Adrenal gland (tissue), 12 donors: Measurements from ENCODE around the gene DOCK1. TPM values are rescaled to one million over a fixed set of nuclear protein-coding genes. Genes with fewer than 3 reads are reported as not detected.
A peak's percentile ranks its signal among the peaks of the same experiment; 100 is the strongest.

Experiments
- DNase-seq, 7 donors: peaks; one replicate each; pipeline ENCODE4 v3.0.0-alpha.2; 2019 to 2020
- H3K27ac ChIP-seq, 5 donors: fragments of 200-600 bp; sonication (generic) in 4 of 5; 1 replicate in 3 of 5; 2 replicates in 2 of 5; pipeline versions ENCODE4 v1.5.1 to v1.8.0; 2016 to 2020; ENCODE audit warnings: mild to moderate bottlenecking in 1 of 5
- H3K27me3 ChIP-seq: fragments of 200-600 bp; 2 replicates; pipeline ENCODE4 v1.8.0; 2021
- H3K36me3 ChIP-seq, 2 donors: fragments of 200-600 bp; replicated peaks in 1 of 2; 1 replicate in 1 of 2; 2 replicates in 1 of 2; pipeline versions ENCODE4 v1.5.1 to v1.8.0; 2018 to 2022
- H3K4me1 ChIP-seq, 2 donors: fragments of 200-600 bp; replicated peaks in 1 of 2; 1 replicate in 1 of 2; 2 replicates in 1 of 2; pipeline versions ENCODE4 v1.5.1 to v1.8.0; 2018 to 2021
- H3K4me3 ChIP-seq, 4 donors: fragments of 200-600 bp; sonication (generic) in 3 of 4; one replicate each; pipeline ENCODE4 v1.5.1; 2016 to 2018
- H3K9me3 ChIP-seq, 3 donors: fragments of 200-600 bp; sonication (generic) in 1 of 3; replicated peaks in 1 of 3; 1 replicate in 2 of 3; 2 replicates in 1 of 3; pipeline versions ENCODE4 v1.5.1 to v1.8.0; 2016 to 2021
- POLR2A ChIP-seq, 2 donors: fragments of 450-650 bp; IDR thresholded peaks; one replicate each; pipeline ENCODE4 v1.6.1; 2017; ENCODE audit warnings: antibody characterized with exemption in 2 of 2, mild to moderate bottlenecking in 2 of 2, moderate library complexity in 1 of 2
- WGBS, 4 donors: extraction: QIAGEN DNeasy Blood & Tissue Kit in 2 of 4; methylation state at CpG; one replicate each; pipeline versions ENCODE4 v1.1.5 to v1.1.7; 2013 to 2017; 5-methylcytosine and 5-hydroxymethylcytosine counted together
- intact Hi-C, 2 donors: fragments of 100-400 bp; cut with DNase I; formaldehyde crosslinking; loops; one replicate each; pipeline versions ENCODE4 v1.14.1 to v1.15.0; 2022 to 2023
- polyA plus RNA-seq, 3 donors: library from polyadenylated mRNA; stranded (reverse); fragments of 200-250 nt in 2 of 3; fragments of 350-450 nt in 1 of 3; fragmentation: Illumina TruSeq in 1 of 3; extraction: RNeasy Lipid Tissue Mini Kit (QIAGEN cat#74804) in 1 of 3; gene quantifications; one replicate each; pipeline ENCODE4 v1.2.3, GENCODE V29; 2013 to 2014
- total RNA-seq, 9 donors: library from RNA; depleted of rRNA in 4 of 9; stranded (reverse); fragments of >200 nt in 4 of 9; fragments of 120-200 nt in 1 of 9; fragmentation: NEBNext Ultra II Directional in 1 of 9; extraction: Animal tissue kit (Norgen Biotek cat#: 25700) in 1 of 9; gene quantifications; one replicate each; pipeline versions ENCODE4 v1.1.0 to v1.2.4, GENCODE V29; 2013 to 2023
- TF ChIP-seq, protein P1 (sequence below), 6 experiments: fragments of 450-650 bp in 4 of 6; fragments of 200-600 bp in 2 of 6; sonication (generic) in 1 of 6; IDR thresholded peaks; 1 replicate in 5 of 6; 2 replicates in 1 of 6; pipeline versions ENCODE4 v1.5.1 to v1.8.0; 2016 to 2021; ENCODE audit warnings: antibody characterized with exemption in 6 of 6, mild to moderate bottlenecking in 2 of 6, moderate library complexity in 1 of 6
- donor health status: healthy with polysubstance abuse.
- donor health status: Bipolar disorder and iron deficiency.
- donor health status: DM: yes; HTN: yes; CAD: no.
- donor health status: DM: no; HTN: no; CAD: no.
- donor health status: DM: no; HTN: no; CAD: no.
- donor health status: DM: yes; HTN: yes; CAD: no.

DOCK1 gene
- total and polyA plus RNA-seq, 12 donors = 8.1 to 30.4 (median 21.6) TPM

GRCh38 chr10:127100983-127101615, 195.9 kb downstream of the DOCK1 start:
- H3K27me3 ChIP-seq = no peaks in the 10 kb centered on the region
- no peaks in the 10 kb centered on the region for H3K9me3 ChIP-seq
- H3K27ac ChIP-seq = no peak overlapping the region
- no peaks in the 10 kb centered on the region for H3K36me3 ChIP-seq
- WGBS, 4 donors = 93 to 98% (median 96%) methylated on average over 9 to 10 of the region's 10 CpGs
- H3K4me1 ChIP-seq = no peaks in the 10 kb centered on the region
- intact Hi-C loops = no loop called here
- no peak for DNase-seq
- H3K4me3 ChIP-seq = no peak overlapping the region
- TF ChIP-seq POLR2A (IDR thresholded peaks at IDR 0.05) = no peak
- TF ChIP-seq, protein P1, sequence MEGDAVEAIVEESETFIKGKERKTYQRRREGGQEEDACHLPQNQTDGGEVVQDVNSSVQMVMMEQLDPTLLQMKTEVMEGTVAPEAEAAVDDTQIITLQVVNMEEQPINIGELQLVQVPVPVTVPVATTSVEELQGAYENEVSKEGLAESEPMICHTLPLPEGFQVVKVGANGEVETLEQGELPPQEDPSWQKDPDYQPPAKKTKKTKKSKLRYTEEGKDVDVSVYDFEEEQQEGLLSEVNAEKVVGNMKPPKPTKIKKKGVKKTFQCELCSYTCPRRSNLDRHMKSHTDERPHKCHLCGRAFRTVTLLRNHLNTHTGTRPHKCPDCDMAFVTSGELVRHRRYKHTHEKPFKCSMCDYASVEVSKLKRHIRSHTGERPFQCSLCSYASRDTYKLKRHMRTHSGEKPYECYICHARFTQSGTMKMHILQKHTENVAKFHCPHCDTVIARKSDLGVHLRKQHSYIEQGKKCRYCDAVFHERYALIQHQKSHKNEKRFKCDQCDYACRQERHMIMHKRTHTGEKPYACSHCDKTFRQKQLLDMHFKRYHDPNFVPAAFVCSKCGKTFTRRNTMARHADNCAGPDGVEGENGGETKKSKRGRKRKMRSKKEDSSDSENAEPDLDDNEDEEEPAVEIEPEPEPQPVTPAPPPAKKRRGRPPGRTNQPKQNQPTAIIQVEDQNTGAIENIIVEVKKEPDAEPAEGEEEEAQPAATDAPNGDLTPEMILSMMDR (IDR thresholded peaks at IDR 0.05) = no peak

DNA sequence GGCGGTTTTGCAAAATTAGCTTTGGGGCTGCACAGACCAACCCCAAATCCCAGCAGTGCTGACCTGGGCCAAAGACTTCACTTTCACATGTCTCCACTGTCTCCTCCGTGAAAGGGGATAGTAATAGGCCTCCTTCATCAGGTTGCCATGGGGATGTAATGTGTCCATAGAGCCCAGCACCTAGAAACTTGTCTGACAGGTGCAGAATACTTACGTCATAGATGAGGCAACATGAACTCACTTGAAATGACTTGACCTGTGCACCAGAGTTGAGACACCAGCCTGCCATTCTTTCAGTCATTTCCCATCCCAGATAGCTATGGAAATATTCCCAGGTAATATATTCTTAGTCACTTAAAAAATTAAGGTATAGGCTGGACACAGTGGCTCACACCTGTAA, 196.9 kb downstream of the DOCK1 start:
- Histone ChIP-seq H3K36me3 (no peaks in the 10 kb centered on the region), H3K27ac (no peak overlapping the region), H3K27me3 (no peaks in the 10 kb centered on the region), H3K9me3 (no peaks in the 10 kb centered on the region), H3K4me3 (no peak overlapping the region), H3K4me1 (no peaks in the 10 kb centered on the region)
- intact Hi-C loops = no loop called here
- no peak for DNase-seq
- no peak for TF ChIP-seq POLR2A (IDR thresholded peaks at IDR 0.05)
- TF ChIP-seq, protein P1 (IDR thresholded peaks at IDR 0.05) = no peak
- WGBS, 4 donors = 84 to 95% (median 90%) methylated on average over 3 of the region's 3 CpGs

DNA sequence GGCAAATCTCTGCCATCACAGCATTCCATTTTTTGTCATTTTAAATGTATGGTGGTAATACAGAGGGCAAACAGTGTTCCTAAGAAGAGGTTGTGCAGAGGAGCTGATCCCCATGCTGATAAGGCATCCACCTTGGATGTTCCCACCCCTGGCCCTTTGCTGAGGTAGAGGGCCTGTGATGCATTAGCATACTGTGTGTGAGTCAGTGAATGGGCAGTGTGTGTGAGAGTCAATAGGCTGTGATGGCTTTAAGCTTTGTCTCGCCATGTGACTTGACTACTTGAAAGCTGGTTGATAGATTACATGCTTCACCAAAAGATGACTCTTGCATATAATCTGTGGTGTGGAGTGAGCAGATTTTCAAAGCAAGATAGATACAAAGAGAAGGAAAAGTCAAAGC, 209.9 kb downstream of the DOCK1 start:
- no peaks in the 10 kb centered on the region for H3K27me3 ChIP-seq
- DNase-seq = no peak
- H3K27ac ChIP-seq = no peak overlapping the region
- H3K4me1 ChIP-seq = no peaks in the 10 kb centered on the region
- TF ChIP-seq, protein P1 (IDR thresholded peaks at IDR 0.05) = no peak
- no peak for TF ChIP-seq POLR2A (IDR thresholded peaks at IDR 0.05)
- H3K4me3 ChIP-seq = no peak overlapping the region
- intact Hi-C loops = no loop called here
- H3K9me3 ChIP-seq = no peaks in the 10 kb centered on the region
- WGBS, 4 donors = 96 to 100% (median 98%) methylated on average over 1 of the region's 1 CpG
- peaks cover 0 to 8% of the 10 kb centered on the region in 2 donors for H3K36me3 ChIP-seq

GRCh38 chr10:127117125-127117524, 211.9 kb downstream of the DOCK1 start:
- H3K36me3 ChIP-seq = no peaks in the 10 kb centered on the region
- H3K27me3 ChIP-seq = no peaks in the 10 kb centered on the region
- WGBS, 4 donors = 29 to 46% (median 35%) methylated on average over 4 of the region's 4 CpGs
- no peaks in the 10 kb centered on the region for H3K4me1 ChIP-seq
- TF ChIP-seq POLR2A (IDR thresholded peaks at IDR 0.05) = no peak
- TF ChIP-seq, protein P1 (IDR thresholded peaks at IDR 0.05) = no peak
- no peak overlapping the region for H3K27ac ChIP-seq
- intact Hi-C loops = no loop called here
- H3K4me3 ChIP-seq = no peak overlapping the region
- H3K9me3 ChIP-seq = no peaks in the 10 kb centered on the region
- DNase-seq = peak; percentile 52 to 75 (median 66)
